WI38 (cell line): ENCODE measurements around the gene MYOM3.

ENCODE experiments used
- H3K4me3 ChIP-seq: 2 replicates; pipeline ENCODE4 v1.5.1; 2011; ENCODE audit warnings: low read depth, mild to moderate bottlenecking, control low read depth, low read length
- TF ChIP-seq, protein P1 (sequence below): IDR thresholded peaks from 2 replicates; pipeline ENCODE4 v1.5.1; 2012; ENCODE audit warnings: low read depth, mild to moderate bottlenecking, control low read depth, low read length

The MYOM3 gene

DNA sequence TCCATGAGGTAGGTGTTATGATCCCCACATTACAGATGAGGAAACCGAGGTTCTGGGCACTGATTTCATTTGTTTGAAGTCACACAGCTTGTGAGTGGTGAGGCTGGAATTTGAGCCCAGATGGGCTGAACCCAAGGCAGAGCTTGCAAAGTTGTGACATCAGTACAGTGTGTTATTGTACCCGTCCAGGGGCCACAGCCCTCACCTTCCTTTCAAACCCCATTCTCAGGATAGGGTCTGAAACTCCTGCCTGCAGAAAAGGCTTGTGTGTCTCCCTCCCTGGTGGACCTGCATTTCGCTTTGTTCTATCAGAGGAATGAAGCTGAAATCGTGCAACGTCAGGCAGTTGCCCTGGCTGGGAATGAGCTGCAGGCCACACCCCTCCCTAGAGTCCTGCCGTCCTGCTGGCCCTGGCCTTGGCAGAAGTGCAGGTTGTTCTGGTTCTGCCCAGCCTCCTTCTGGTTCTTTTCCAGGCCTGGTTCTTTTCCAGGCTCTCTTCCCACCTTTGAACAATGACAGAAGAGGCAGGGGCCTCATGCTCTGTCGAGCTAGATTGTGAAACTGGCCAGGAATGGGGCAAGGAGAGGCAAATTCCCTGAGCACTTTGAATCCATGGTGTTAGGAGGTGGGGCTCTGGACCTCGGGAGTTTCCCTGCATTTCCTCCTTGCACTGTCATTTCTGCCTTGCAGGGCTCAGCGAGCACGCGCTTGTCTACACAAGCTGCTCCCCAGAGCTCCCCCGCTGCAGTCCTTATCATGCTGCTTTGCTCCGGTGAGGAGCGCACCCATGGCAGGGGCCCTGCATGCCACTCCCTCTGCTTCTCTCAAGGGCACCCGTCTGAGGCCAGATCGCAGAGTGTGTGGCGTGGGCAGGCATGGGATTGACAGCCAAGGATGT lies 8.2 kb upstream of the MYOM3 start:
- no peak overlapping the region for H3K4me3 ChIP-seq
- TF ChIP-seq, protein P1, sequence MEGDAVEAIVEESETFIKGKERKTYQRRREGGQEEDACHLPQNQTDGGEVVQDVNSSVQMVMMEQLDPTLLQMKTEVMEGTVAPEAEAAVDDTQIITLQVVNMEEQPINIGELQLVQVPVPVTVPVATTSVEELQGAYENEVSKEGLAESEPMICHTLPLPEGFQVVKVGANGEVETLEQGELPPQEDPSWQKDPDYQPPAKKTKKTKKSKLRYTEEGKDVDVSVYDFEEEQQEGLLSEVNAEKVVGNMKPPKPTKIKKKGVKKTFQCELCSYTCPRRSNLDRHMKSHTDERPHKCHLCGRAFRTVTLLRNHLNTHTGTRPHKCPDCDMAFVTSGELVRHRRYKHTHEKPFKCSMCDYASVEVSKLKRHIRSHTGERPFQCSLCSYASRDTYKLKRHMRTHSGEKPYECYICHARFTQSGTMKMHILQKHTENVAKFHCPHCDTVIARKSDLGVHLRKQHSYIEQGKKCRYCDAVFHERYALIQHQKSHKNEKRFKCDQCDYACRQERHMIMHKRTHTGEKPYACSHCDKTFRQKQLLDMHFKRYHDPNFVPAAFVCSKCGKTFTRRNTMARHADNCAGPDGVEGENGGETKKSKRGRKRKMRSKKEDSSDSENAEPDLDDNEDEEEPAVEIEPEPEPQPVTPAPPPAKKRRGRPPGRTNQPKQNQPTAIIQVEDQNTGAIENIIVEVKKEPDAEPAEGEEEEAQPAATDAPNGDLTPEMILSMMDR: no peak

DNA sequence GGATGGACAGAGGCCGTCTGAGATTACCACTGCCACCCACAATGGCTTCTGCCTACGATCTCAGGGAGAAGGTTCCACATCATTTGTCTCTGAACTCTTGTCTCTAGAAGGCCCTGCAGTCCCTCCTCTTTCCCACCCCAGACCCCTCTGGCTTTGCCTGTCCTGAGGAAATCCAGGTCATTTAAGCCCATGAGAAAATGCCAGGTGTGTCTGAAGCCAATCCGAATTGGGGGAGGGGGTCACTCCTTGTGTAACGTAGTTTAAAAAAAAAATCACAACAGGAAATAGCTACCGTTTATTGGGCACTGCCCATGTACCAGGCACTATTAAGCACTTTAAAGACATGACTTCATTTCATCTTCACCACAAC lies 7.5 kb upstream of the MYOM3 start:
- H3K4me3 ChIP-seq: no peak overlapping the region
- TF ChIP-seq, protein P1: no peak

DNA sequence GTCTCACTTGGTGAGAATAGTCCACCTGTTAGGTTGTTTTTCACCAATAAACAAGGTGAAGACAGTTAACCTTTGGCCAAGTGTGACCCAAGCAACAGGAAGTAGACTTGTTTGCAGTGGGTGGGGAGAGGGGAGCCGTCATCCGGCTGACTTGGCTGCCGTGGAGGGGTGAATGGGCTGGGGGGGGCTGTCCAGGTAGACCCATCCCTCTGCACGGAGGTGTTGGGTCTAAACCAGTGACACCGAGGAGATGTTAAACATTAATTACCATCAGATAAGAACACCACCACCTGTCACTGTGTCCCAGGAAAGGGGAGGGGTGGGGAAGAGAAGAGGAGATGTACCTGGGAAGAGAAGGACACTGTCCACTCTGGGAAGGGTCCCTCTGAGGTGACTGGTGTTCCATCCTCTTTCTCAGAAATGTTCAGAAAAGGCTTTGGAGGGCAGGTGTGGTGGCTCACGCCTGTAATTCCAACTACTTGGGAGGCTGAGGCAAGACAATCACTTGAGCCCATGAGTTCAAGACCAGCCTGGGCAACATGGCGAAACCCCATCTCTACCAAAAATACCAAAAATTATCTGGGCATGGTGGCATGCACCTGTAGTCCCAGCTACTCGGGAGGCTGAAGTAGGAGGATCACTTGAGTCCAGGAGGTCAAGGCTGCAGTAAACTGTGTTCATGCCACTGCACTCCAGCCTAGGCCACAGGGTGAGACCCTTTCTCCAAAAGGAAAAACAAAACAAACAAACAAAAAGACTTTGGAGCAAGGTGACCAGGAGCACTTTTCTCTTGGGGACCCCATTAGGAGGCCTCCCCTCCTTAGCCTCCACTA lies 6.7 kb upstream of the MYOM3 start:
- H3K4me3 ChIP-seq: no peak overlapping the region
- TF ChIP-seq, protein P1: no peak

DNA sequence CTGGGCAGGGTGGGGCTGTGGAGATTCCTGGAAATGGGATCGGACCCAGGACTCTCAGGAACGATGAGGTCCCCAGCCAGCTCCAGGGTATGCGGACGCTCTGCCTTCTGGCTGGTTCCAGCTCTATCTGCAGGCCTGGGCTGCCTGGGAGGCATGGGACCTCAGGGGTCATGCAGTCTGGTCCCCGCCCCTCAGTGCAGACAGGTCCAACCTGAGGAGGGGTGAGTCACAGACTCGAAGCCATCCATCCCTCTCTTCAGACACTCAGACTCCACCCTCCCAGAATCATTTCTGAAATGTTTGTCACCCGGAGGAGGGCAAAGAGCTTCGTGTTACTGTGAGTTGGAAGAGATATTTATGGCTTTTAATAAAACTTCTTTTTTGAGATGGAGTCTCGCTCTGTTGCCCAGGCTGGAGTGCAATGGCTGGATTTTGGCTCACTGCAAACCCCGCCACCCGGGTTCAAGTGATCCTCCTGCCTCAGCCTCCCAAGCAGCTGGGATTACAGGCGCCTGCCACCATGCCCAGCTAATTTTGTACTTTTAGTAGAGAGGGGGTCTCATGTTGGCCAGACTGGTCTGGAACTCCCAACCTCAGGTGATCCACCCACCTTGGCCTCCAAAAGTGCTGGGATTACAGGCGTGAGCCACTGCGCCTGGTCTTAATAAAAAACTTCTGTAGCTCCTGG lies 5.9 kb upstream of the MYOM3 start:
- TF ChIP-seq, protein P1: no peak
- no peak overlapping the region for H3K4me3 ChIP-seq

DNA sequence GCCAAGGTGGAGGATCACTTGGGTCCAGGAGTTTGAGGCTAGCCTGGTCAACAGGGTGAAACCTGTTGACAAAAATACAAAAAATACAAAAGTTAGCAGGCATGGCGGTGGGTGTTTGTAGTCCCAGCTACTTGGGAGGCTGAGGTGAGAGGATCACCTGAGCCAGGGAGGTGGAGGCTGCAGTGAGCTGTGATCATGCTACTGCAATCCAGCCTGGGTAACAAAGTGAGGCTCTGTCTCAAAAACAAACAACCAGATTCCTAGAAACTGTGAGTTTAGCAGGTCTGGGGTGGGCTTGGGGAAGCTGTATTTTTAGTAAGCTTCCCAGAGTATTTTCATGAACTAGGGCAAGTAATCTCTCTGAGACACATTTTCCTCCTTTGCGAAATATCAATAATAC lies 5.2 kb upstream of the MYOM3 start:
- H3K4me3 ChIP-seq: no peak overlapping the region
- TF ChIP-seq, protein P1: no peak

DNA sequence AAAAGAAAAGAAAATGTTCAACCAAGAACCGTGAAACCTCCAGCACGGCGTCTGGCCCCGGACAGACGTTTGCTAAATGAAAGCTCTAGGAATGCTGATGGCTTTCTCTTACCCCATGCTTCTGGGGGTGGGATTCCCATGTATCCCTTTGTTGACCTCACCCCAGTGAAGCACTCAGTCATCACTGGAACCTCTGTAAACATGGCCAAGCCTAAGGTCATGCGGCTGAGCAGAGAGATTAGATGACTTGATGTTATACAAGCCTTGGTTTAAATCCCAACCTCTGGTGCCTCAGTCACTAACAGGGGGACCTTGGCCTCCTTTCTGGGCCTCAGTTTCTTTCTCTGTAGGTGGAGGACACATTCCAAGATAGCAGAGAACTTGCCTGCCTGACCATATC lies 2.8 kb upstream of the MYOM3 start:
- no peak overlapping the region for H3K4me3 ChIP-seq
- TF ChIP-seq, protein P1: no peak

DNA sequence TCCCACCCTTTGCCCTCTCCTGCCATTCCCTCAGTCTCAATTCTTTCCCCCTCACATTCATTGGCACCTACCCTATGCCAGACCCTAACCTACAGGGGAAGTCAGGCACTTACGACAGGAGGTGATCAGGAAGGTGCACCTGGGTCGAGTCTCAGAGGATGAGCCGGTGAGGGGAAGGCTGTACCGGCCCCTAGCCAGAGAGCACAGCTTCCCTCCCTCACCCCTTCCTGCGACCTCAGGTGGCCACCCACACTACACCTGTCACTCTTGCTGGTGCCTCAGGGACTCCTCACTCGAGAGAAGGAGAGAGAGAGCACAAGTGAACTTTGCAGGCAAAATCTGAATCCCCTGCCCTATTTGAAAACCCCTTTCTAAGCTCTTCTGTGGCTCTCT lies 1.7 kb upstream of the MYOM3 start:
- TF ChIP-seq, protein P1: no peak

More for the DNA sequence above, 1.7 kb upstream of the MYOM3 start:
- no peak overlapping the region for H3K4me3 ChIP-seq
